ENCODE measurements around the gene HSD11B1L. TPM values are rescaled to one million over a fixed set of nuclear protein-coding genes. Genes with fewer than 3 reads are reported as not detected.

HSD11B1L gene
- total RNA-seq, 1 experiment from 2014 or later = 6.0 TPM

GRCh38 chr19:5632241-5632612 is 48.6 kb upstream of the HSD11B1L start:
- ATAC-seq = no peak
- Histone ChIP-seq H3K27ac (ENCODE audit: low read length) (no peak overlapping the region), H3K4me3 (ENCODE audit: low read depth in 2 of 2, low read length in 2 of 2) (no peak overlapping the region), H3K36me3 (ENCODE audit: control insufficient read depth, insufficient read depth, low read length) (peaks cover 6% of the 10 kb centered on the region; the same call in 1 of the 2 replicates), H3K9me3 (ENCODE audit: control insufficient read depth, insufficient read depth, low read depth, low read length) (no peaks in the 10 kb centered on the region), H3K27me3 (ENCODE audit: control insufficient read depth, insufficient read depth, low read length) (no peaks in the 10 kb centered on the region), H3K4me1 (ENCODE audit: control insufficient read depth, insufficient read depth, low read length) (no peaks in the 10 kb centered on the region; the same call in 1 of the 2 replicates)
- TF ChIP-seq POLR2AphosphoS5 (IDR thresholded peaks at IDR 0.05; ENCODE audit: low read depth, low read length) = no peak
- TF ChIP-seq REST (IDR thresholded peaks at IDR 0.05; ENCODE audit: insufficient read depth in 1 of 2, low read depth in 2 of 2, low read length in 1 of 2) = no peak
- no peak for TF ChIP-seq SIN3A (IDR thresholded peaks at IDR 0.05; ENCODE audit: borderline replicate concordance, insufficient read depth, low read depth, low read length)
- TF ChIP-seq TCF7L2 (IDR thresholded peaks at IDR 0.05; ENCODE audit: low read depth, low read length) = no peak
- TF ChIP-seq, protein P1, sequence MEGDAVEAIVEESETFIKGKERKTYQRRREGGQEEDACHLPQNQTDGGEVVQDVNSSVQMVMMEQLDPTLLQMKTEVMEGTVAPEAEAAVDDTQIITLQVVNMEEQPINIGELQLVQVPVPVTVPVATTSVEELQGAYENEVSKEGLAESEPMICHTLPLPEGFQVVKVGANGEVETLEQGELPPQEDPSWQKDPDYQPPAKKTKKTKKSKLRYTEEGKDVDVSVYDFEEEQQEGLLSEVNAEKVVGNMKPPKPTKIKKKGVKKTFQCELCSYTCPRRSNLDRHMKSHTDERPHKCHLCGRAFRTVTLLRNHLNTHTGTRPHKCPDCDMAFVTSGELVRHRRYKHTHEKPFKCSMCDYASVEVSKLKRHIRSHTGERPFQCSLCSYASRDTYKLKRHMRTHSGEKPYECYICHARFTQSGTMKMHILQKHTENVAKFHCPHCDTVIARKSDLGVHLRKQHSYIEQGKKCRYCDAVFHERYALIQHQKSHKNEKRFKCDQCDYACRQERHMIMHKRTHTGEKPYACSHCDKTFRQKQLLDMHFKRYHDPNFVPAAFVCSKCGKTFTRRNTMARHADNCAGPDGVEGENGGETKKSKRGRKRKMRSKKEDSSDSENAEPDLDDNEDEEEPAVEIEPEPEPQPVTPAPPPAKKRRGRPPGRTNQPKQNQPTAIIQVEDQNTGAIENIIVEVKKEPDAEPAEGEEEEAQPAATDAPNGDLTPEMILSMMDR (IDR thresholded peaks at IDR 0.05) = no peak
- in situ Hi-C loops (cut with HindIII; ENCODE audit: low pct_unique_long_range_greater_than_20kb, low sequenced_read_pairs) (no loop called here), intact Hi-C loops (cut with micrococcal nuclease; ENCODE audit: unreplicated experiment) (no loop called here)
- BruUV-seq (replicated peaks) = no TSS peak
- POLR2A ChIA-PET = no interaction called here
- CTCF ChIA-PET = no interaction called here
- DNase-seq (ENCODE audit: low read depth, low spot score) = no peak

DNA sequence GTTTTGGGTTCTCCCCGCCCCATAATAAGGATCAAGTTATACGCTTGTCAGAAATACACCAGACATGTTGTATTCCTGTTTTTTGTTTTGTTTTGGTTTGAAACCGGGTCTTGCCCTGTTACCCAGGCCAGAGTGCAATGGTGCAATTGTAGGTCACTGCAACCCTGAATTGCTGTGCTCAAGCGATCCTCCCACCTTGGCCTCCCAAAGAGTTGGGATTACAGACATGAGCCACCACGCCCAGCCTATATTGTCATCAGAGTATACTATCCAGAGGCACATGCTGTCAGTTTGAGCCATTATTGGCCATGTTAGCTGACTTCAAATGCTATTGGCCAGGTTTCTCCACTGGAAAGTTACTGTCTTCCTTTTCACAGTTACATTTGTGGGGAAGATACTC is 48.2 kb upstream of the HSD11B1L start:
- in situ Hi-C loops (cut with HindIII; ENCODE audit: low pct_unique_long_range_greater_than_20kb, low sequenced_read_pairs) (no loop called here), intact Hi-C loops (cut with micrococcal nuclease; ENCODE audit: unreplicated experiment) (no loop called here)
- no peaks in the 10 kb centered on the region; the same call in 1 of the 2 replicates for H3K4me1 ChIP-seq (ENCODE audit: control insufficient read depth, insufficient read depth, low read length)
- ChIA-PET CTCF (no interaction called here), POLR2A (no interaction called here)
- no peaks in the 10 kb centered on the region for H3K9me3 ChIP-seq (ENCODE audit: control insufficient read depth, insufficient read depth, low read depth, low read length)
- H3K27ac ChIP-seq (ENCODE audit: low read length) = no peak overlapping the region
- DNase-seq (ENCODE audit: low read depth, low spot score) = no peak
- H3K27me3 ChIP-seq (ENCODE audit: control insufficient read depth, insufficient read depth, low read length) = no peaks in the 10 kb centered on the region
- H3K4me3 ChIP-seq (ENCODE audit: low read depth in 2 of 2, low read length in 2 of 2) = no peak overlapping the region
- no TSS peak for BruUV-seq (replicated peaks)
- TF ChIP-seq SIN3A (IDR thresholded peaks at IDR 0.05; ENCODE audit: borderline replicate concordance, insufficient read depth, low read depth, low read length) (no peak), POLR2AphosphoS5 (IDR thresholded peaks at IDR 0.05; ENCODE audit: low read depth, low read length) (no peak)
- peaks cover 6% of the 10 kb centered on the region; the same call in 1 of the 2 replicates for H3K36me3 ChIP-seq (ENCODE audit: control insufficient read depth, insufficient read depth, low read length)
- ATAC-seq = no peak

GRCh38 chr19:5635427-5635826 is 45.4 kb upstream of the HSD11B1L start:
- Histone ChIP-seq H3K9me3 (ENCODE audit: control insufficient read depth, insufficient read depth, low read depth, low read length) (no peaks in the 10 kb centered on the region), H3K27ac (ENCODE audit: low read length) (no peak overlapping the region), H3K27me3 (ENCODE audit: control insufficient read depth, insufficient read depth, low read length) (no peaks in the 10 kb centered on the region), H3K36me3 (ENCODE audit: control insufficient read depth, insufficient read depth, low read length) (no peaks in the 10 kb centered on the region), H3K4me1 (ENCODE audit: control insufficient read depth, insufficient read depth, low read length) (no peaks in the 10 kb centered on the region; the same call in 1 of the 2 replicates), H3K4me3 (ENCODE audit: low read depth in 2 of 2, low read length in 2 of 2) (no peak overlapping the region)
- CTCF ChIA-PET = no interaction called here
- intact Hi-C loops (cut with micrococcal nuclease; ENCODE audit: unreplicated experiment) = no loop called here
- in situ Hi-C loops (cut with HindIII; ENCODE audit: low pct_unique_long_range_greater_than_20kb, low sequenced_read_pairs) = no loop called here
- no TSS peak for BruUV-seq (replicated peaks)
- DNase-seq (ENCODE audit: low read depth, low spot score) (no peak), ATAC-seq (no peak)
- POLR2A ChIA-PET = no interaction called here
- no peak for TF ChIP-seq REST (IDR thresholded peaks at IDR 0.05; ENCODE audit: insufficient read depth in 1 of 2, low read depth in 2 of 2, low read length in 1 of 2)
